Neural cell (in vitro differentiated cells): ENCODE data around the gene SV2B. TPM values are rescaled to one million over a fixed set of nuclear protein-coding genes. Genes with fewer than 3 reads are reported as not detected.

ENCODE experiments used
- H2AFZ ChIP-seq: fragments of 200-600, 300-800 bp; sonication (generic), shearing (Covaris generic); 2 replicates; pipeline ENCODE4 v1.6.0; 2014; ENCODE audit warnings: low read depth, mild to moderate bottlenecking, antibody characterized with exemption, low read length, moderate library complexity
- H3F3A ChIP-seq: fragments of 200-600 bp; shearing (Covaris generic); 2 replicates; pipeline ENCODE4 v1.6.1; 2016; ENCODE audit warnings: mild to moderate bottlenecking, moderate library complexity, mixed read lengths, antibody characterized with exemption, low read length; ENCODE audit not compliant: insufficient read depth, poor library complexity, severe bottlenecking
- H3K27ac ChIP-seq: fragments of 200-600, 300-800 bp; sonication (generic), shearing (Covaris generic); 2 replicates; pipeline ENCODE4 v1.5.1; 2014; ENCODE audit warnings: mild to moderate bottlenecking, low read length, moderate library complexity
- H3K27me3 ChIP-seq: fragments of 300-800, 200-600 bp; sonication (generic), shearing (Covaris generic); 2 replicates; pipeline ENCODE4 v1.6.0; 2014; ENCODE audit warnings: mild to moderate bottlenecking, low read depth, low read length, moderate library complexity; ENCODE audit not compliant: insufficient read depth
- H3K36me3 ChIP-seq: fragments of 300-800, 200-600 bp; sonication (generic), shearing (Covaris generic); 2 replicates; pipeline ENCODE4 v1.5.1; 2014; ENCODE audit warnings: mild to moderate bottlenecking, antibody characterized with exemption, low read length, moderate library complexity; ENCODE audit not compliant: insufficient read depth
- H3K4me2 ChIP-seq: fragments of 300-800, 200-600 bp; sonication (generic), shearing (Covaris generic); 2 replicates; pipeline ENCODE4 v1.6.0; 2014; ENCODE audit warnings: mild to moderate bottlenecking, low read length
- H3K4me3 ChIP-seq: fragments of 300-800, 200-600 bp; sonication (generic), shearing (Covaris generic); 2 replicates; pipeline ENCODE4 v1.5.1; 2014; ENCODE audit warnings: mild to moderate bottlenecking, low read length, moderate library complexity
- H3K79me2 ChIP-seq: fragments of 200-600 bp; shearing (Covaris generic); replicated peaks from 2 replicates; pipeline ENCODE4 v1.6.0; 2014; ENCODE audit warnings: mild to moderate bottlenecking, low read length, moderate library complexity; ENCODE audit not compliant: insufficient read depth
- H3K9ac ChIP-seq: fragments of 300-800, 200-600 bp; sonication (generic), shearing (Covaris generic); 2 replicates; pipeline ENCODE4 v1.6.1; 2016; ENCODE audit warnings: mild to moderate bottlenecking, low read length, mixed read lengths
- H3K9me2 ChIP-seq: fragments of 200-600 bp; shearing (Covaris generic); 2 replicates; pipeline ENCODE4 v1.6.1; 2016; ENCODE audit warnings: mild to moderate bottlenecking, low read length, mixed read lengths; ENCODE audit not compliant: insufficient read depth
- H3K9me3 ChIP-seq: fragments of 200-600, 300-800 bp; sonication (generic), shearing (Covaris generic); 2 replicates; pipeline ENCODE4 v1.6.1; 2016; ENCODE audit warnings: mild to moderate bottlenecking, mixed run types, low read length, moderate library complexity, mixed read lengths
- H4K20me1 ChIP-seq: fragments of 200-600 bp; shearing (Covaris generic); 2 replicates; pipeline ENCODE4 v1.6.1; 2016; ENCODE audit warnings: mild to moderate bottlenecking, mixed run types; ENCODE audit not compliant: insufficient read depth
- EP300 ChIP-seq: fragments of 450-650 bp; conservative IDR thresholded peaks from 2 replicates; pipeline ENCODE4 v1.6.1; 2014; ENCODE audit warnings: antibody characterized with exemption, mild to moderate bottlenecking, moderate library complexity; ENCODE audit not compliant: poor library complexity, severe bottlenecking
- EZH2 ChIP-seq: fragments of 200-600, 300-800 bp; shearing (Covaris generic), sonication (generic); IDR thresholded peaks from 2 replicates; pipeline ENCODE4 v1.6.1; 2014; ENCODE audit warnings: antibody characterized with exemption, low read length, borderline replicate concordance, mild to moderate bottlenecking; ENCODE audit not compliant: insufficient read depth, poor library complexity, severe bottlenecking
- MXI1 ChIP-seq: fragments of 450-650 bp; conservative IDR thresholded peaks from 2 replicates; pipeline ENCODE4 v1.6.1; 2014; ENCODE audit warnings: antibody characterized with exemption, mild to moderate bottlenecking; ENCODE audit not compliant: poor library complexity, severe bottlenecking
- POLR2AphosphoS5 ChIP-seq: IDR thresholded peaks from 2 replicates; pipeline ENCODE4 v1.6.1; 2012
- RAD21 ChIP-seq: fragments of 450-650 bp; conservative IDR thresholded peaks from 2 replicates; pipeline ENCODE4 v1.6.1; 2014; ENCODE audit warnings: antibody characterized with exemption, mild to moderate bottlenecking, moderate library complexity
- SMC3 ChIP-seq: fragments of 450-650 bp; conservative IDR thresholded peaks from 2 replicates; pipeline ENCODE4 v1.6.1; 2014; ENCODE audit warnings: antibody characterized with exemption, mild to moderate bottlenecking, moderate library complexity; ENCODE audit not compliant: poor library complexity
- TAF1 ChIP-seq: IDR thresholded peaks from 2 replicates; pipeline ENCODE4 v1.6.1; 2012; ENCODE audit warnings: low read depth
- polyA plus RNA-seq: library from polyadenylated mRNA; depleted of rRNA; stranded (reverse); fragments of >200 nt; gene quantifications from 2 replicates; pipeline ENCODE4 v1.2.3, GENCODE V29; 2014
- TF ChIP-seq, protein P1 (sequence below): IDR thresholded peaks from 2 replicates; pipeline ENCODE4 v1.6.1; 2012; ENCODE audit warnings: borderline replicate concordance
- TF ChIP-seq, protein P2 (sequence below): fragments of 450-650 bp; IDR thresholded peaks from 2 replicates; pipeline ENCODE4 v1.5.1; 2014; ENCODE audit warnings: antibody characterized with exemption, mild to moderate bottlenecking, moderate library complexity; ENCODE audit not compliant: poor library complexity, severe bottlenecking

Gene SV2B
- polyA plus RNA-seq, 1 donor from 2014 or later, result 0.38 TPM

- Histone ChIP-seq H3F3A (no peaks in the 10 kb centered on the region), H3K36me3 (no peaks in the 10 kb centered on the region), H3K9me2 (no peaks in the 10 kb centered on the region), H3K9me3 (no peaks in the 10 kb centered on the region), H3K4me2 (no peak overlapping the region), H3K4me3 (no peak overlapping the region), H3K27me3 (peaks cover 2% of the 10 kb centered on the region), H3K79me2 (no peaks in the 10 kb centered on the region), H3K9ac (no peak overlapping the region), H3K27ac (no peak overlapping the region), H2AFZ (no peak overlapping the region), H4K20me1 (no peaks in the 10 kb centered on the region)
- TF ChIP-seq, protein P1, sequence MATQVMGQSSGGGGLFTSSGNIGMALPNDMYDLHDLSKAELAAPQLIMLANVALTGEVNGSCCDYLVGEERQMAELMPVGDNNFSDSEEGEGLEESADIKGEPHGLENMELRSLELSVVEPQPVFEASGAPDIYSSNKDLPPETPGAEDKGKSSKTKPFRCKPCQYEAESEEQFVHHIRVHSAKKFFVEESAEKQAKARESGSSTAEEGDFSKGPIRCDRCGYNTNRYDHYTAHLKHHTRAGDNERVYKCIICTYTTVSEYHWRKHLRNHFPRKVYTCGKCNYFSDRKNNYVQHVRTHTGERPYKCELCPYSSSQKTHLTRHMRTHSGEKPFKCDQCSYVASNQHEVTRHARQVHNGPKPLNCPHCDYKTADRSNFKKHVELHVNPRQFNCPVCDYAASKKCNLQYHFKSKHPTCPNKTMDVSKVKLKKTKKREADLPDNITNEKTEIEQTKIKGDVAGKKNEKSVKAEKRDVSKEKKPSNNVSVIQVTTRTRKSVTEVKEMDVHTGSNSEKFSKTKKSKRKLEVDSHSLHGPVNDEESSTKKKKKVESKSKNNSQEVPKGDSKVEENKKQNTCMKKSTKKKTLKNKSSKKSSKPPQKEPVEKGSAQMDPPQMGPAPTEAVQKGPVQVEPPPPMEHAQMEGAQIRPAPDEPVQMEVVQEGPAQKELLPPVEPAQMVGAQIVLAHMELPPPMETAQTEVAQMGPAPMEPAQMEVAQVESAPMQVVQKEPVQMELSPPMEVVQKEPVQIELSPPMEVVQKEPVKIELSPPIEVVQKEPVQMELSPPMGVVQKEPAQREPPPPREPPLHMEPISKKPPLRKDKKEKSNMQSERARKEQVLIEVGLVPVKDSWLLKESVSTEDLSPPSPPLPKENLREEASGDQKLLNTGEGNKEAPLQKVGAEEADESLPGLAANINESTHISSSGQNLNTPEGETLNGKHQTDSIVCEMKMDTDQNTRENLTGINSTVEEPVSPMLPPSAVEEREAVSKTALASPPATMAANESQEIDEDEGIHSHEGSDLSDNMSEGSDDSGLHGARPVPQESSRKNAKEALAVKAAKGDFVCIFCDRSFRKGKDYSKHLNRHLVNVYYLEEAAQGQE, result no peak
- TF ChIP-seq POLR2AphosphoS5 (no peak), RAD21 (no peak), TAF1 (no peak), EZH2 (no peak), EP300 (no peak), MXI1 (no peak), SMC3 (no peak)
- TF ChIP-seq, protein P2, sequence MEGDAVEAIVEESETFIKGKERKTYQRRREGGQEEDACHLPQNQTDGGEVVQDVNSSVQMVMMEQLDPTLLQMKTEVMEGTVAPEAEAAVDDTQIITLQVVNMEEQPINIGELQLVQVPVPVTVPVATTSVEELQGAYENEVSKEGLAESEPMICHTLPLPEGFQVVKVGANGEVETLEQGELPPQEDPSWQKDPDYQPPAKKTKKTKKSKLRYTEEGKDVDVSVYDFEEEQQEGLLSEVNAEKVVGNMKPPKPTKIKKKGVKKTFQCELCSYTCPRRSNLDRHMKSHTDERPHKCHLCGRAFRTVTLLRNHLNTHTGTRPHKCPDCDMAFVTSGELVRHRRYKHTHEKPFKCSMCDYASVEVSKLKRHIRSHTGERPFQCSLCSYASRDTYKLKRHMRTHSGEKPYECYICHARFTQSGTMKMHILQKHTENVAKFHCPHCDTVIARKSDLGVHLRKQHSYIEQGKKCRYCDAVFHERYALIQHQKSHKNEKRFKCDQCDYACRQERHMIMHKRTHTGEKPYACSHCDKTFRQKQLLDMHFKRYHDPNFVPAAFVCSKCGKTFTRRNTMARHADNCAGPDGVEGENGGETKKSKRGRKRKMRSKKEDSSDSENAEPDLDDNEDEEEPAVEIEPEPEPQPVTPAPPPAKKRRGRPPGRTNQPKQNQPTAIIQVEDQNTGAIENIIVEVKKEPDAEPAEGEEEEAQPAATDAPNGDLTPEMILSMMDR, result no peak
These were observed 9.8 kb downstream of the SV2B start for GRCh38 chr15:91109885-91110284.

DNA sequence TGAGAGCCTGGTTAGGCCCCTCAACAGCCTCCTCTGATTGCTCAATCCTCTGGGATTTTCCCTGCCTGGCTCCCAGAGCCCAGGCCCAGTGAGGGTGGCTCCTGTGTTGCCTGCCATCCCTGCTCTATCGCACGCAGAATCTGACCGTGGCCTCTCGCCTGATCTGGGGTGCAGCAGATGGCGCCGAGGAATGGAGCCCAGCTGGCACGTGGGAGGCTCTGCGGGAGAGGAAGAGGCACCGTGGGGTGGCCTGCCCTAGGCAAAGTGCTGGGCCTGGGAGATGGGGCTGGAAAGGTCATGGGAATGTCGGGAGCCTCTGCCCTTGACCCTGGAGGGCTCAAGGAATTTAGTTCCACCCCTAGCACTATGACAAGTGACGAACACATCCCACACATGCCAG is 10.3 kb downstream of the SV2B start:
- Histone ChIP-seq H3F3A (no peaks in the 10 kb centered on the region), H3K9ac (no peak overlapping the region), H3K36me3 (no peaks in the 10 kb centered on the region), H4K20me1 (no peaks in the 10 kb centered on the region), H3K27ac (no peak overlapping the region), H2AFZ (no peak overlapping the region), H3K27me3 (peaks cover 2% of the 10 kb centered on the region), H3K9me3 (no peaks in the 10 kb centered on the region), H3K4me2 (no peak overlapping the region), H3K9me2 (no peaks in the 10 kb centered on the region), H3K79me2 (no peaks in the 10 kb centered on the region), H3K4me3 (no peak overlapping the region)
- TF ChIP-seq, protein P1, result no peak
- TF ChIP-seq TAF1 (no peak), EP300 (no peak), SMC3 (no peak), RAD21 (no peak), MXI1 (no peak), POLR2AphosphoS5 (no peak), EZH2 (no peak)
- TF ChIP-seq, protein P2, result no peak
